HG03571 (cell line): ENCODE measurements around the gene KLK7.
"Not testable (repeated sequence)": the region's sequence is repeated elsewhere in the genome, so short reads cannot be mapped to it uniquely, and the experiment has no call there.

Source experiments
- ATAC-seq: cut with Tn5 transposase; IDR thresholded peaks from one replicate; pipeline ENCODE4 v1.9.1; 2021; ENCODE audit not compliant: unreplicated experiment

Gene KLK7

GRCh38 chr19:50978772-50979390, 4.8 kb downstream of the KLK7 start:
- no peak for ATAC-seq

- ATAC-seq, result no peak
Measured at GRCh38 chr19:50977626-50978025, 6.1 kb downstream of the KLK7 start.

DNA sequence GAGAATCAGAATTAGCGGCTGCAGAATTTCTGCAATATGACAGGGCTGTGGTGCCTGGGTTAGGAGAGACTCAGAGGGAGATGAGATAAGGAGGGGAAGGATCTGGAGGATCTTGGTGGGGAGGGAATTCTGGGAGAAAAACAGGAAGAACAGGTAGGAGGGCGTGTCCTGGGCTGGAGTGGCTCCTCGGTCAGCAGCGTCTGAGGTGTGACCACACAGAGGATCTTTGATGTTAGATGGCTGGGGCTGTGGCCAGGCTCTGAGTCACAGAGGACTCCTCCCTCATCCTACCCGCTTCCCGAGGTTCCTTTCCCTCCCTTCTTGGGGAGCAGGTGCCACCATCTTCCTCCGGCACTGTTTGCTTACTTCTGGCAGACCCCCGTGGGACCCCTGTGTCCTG, 8.0 kb downstream of the KLK7 start:
- ATAC-seq, result no peak

GRCh38 chr19:50974702-50975556, 8.8 kb downstream of the KLK7 start:
- no peak for ATAC-seq

GRCh38 chr19:50972795-50973376, 10.8 kb downstream of the KLK7 start:
- ATAC-seq, result no peak

GRCh38 chr19:50969810-50970209, 13.9 kb downstream of the KLK7 start:
- ATAC-seq, result not testable (repeated sequence)

GRCh38 chr19:50969413-50969760, 14.3 kb downstream of the KLK7 start, which contains the start of gene KLK6:
KLK6 (minus strand) TSS chr19:50969591; CDS start chr19:50968104, 1,487 bp downstream.
- ATAC-seq, result no peak

GRCh38 chr19:50968716-50969412, 14.9 kb downstream of the KLK7 start:
- no peak for ATAC-seq

- no peak for ATAC-seq
Measured at GRCh38 chr19:50967929-50968715, 15.6 kb downstream of the KLK7 start.

DNA sequence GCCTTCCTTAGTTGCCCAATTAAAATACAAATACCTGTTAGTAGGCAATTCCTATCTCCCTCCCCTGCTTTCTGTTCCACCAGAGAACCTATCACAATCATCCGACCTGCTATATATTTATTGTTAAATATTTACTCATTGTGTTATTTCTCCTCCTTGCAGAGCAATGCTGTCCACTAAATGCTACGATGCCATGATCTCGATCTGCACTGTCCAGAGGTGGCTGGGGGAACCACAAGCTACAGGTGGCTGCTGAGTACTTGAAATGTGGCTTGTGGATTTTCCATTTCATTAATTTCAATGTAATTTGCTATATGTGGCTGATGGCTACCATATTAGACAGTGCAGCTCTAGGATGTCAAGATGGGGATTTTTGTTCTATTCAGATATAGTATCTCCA, 19.5 kb downstream of the KLK7 start:
- no peak for ATAC-seq

DNA sequence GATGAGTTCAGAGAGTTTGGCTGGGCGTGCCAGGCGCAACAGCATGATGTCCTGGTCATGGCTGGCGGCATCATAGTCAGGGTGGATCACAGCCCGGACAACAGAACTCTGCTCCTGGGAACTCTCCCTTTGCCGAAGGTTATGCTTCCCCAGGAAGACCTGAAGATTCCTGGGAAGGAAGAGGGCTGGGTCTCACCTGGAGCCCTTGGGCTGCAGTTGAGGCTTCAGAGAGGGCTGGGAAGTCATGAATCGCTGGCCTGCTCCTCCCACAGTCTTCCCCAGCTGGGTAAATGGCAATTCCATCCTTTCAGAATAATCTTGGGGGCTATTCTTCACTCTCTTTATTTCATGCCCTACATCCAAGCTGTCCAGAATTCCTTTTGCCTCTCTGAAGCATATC, 20.3 kb downstream of the KLK7 start:
- no peak for ATAC-seq

DNA sequence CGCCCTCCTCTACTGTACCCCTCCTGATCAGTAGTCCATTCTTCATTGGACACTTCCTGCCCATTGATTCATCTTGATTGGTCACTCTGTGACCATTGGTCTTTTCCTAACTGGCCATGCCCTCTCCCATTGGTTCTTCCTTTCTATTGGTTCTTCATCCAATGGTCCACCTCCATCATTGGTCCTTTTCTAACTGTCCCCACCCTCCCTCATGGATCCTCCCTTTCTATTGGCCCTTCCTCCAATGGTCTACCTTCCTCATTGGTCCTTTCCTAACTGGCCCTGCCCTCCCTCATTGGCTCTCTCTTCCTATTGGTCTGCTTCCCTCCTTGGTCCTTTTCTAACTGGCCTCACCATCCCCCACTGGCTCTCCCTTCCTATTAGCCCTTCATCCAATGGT, 21.5 kb downstream of the KLK7 start:
- no peak for ATAC-seq

GRCh38 chr19:50959731-50960500, 23.8 kb downstream of the KLK7 start:
- no peak for ATAC-seq

- ATAC-seq, result no peak
Measured at GRCh38 chr19:50957587-50957986, 26.1 kb downstream of the KLK7 start.

DNA sequence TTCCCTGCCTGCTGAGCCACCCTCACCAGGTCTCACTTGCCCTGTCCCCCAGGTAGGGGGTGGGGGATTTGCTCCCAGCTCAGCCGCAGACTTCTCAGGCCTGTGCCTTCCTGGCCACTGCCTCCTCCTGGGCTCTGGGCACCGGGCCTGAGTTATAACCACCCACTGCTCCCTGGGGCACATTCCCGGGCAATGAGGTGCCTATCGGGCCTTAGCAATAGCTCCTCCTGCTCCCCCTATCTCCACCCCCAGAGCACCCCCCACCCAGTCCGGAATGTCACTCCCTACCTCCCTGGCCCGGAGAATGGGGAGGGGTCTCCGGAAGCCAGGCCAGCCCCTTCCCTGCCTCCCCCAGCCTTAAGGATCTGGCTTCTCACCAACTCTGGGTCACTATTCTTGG, 30.8 kb downstream of the KLK7 start, which contains the start of gene KLK5:
Gene KLK5, minus strand, starts transcription at position 129 of the 400 bp plus-strand sequence. CDS start 381 bp downstream, outside the sequence.
- ATAC-seq, result no peak

DNA sequence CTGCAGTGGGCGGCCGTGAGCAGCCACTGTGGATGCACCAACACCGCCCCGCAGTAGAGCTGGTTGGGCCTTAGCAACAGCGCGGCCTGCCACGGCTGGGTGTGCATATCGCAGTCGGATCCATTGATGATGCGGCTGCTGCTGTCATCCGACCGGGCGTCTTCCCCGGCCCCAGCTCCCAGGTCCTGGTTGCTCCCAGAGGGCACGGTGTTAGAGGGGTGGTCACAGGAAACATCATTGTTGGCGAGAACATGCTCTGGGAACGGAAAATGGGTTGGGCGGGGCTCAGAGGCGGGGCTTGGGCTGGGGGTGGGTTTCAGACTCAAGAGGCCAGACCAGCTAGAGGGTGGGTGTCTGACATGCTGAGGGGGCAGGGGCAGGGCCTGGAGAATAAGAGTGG, 33.9 kb downstream of the KLK7 start:
- no peak for ATAC-seq

- no peak for ATAC-seq
Measured at GRCh38 chr19:50947123-50947522, 36.6 kb downstream of the KLK7 start.

- ATAC-seq, result no peak
Measured at GRCh38 chr19:50944795-50945194, 38.9 kb downstream of the KLK7 start.

DNA sequence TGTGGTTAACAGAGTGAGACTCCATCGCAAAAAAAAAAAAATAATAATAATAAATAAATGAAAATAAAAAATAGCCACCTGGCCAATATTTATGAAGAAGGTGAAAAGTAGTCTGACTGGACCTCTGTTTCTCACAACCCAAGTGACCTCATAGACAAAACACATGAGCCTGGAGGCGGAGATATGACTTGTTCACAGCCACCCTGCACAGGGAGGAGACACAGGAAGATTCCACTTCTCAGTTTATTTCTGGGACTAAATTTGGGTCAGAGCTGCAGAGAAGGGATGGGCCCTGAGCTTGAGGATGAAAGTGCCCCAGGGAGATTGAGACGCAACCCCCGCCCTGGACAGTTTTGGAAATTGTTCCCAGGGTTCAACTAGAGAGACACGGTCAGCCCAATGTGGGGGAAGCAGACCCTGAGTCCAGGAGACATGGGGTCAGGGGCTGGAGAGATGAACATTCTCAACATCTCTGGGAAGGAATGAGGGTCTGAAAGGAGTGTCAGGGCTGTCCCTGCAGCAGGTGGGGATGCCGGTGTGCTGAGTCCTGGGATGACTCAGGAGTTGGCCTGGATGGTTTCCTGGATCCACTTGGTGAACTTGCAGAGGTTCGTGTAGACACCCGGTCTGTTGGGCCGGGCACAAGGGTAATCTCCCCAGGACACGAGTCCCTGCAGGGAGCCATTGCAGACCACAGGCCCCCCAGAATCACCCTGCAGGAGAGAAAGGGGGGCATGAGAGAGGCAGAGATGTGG, 40.5 kb downstream of the KLK7 start:
- ATAC-seq, result no peak
